GM12891 (cell line): ENCODE results near the gene LDB3.
"Not testable (repeated sequence)": the region's sequence is repeated elsewhere in the genome, so short reads cannot be mapped to it uniquely, and the experiment has no call there.

Experiments used
- DNase-seq: peaks from one replicate; pipeline ENCODE4 v3.0.0; 2011; ENCODE audit warnings: low spot score; ENCODE audit not compliant: insufficient read length
- FAIRE-seq: peaks from 2 replicates; lab custom pipeline; 2011; peaks lifted over from hg19 to GRCh38; lab: Jason Lieb, UNC
- PAX5 ChIP-seq: IDR thresholded peaks from 2 replicates; pipeline ENCODE4 v1.6.1; 2011; ENCODE audit warnings: low read length, moderate library complexity, mild to moderate bottlenecking; ENCODE audit not compliant: insufficient read depth, severe bottlenecking
- POLR2A ChIP-seq: IDR thresholded peaks from 2 replicates; pipeline ENCODE4 v1.6.1; 2011; ENCODE audit warnings: low read depth, low read length, control low read depth
- POLR2AphosphoS5 ChIP-seq: IDR thresholded peaks from 2 replicates; pipeline ENCODE4 v1.6.1; 2011; ENCODE audit warnings: low read depth, low read length, control low read depth
- POU2F2 ChIP-seq: IDR thresholded peaks from 2 replicates; pipeline ENCODE4 v1.6.1; 2011; ENCODE audit warnings: low read depth, mild to moderate bottlenecking, control low read depth, low read length, moderate library complexity
- SPI1 ChIP-seq: IDR thresholded peaks from 2 replicates; pipeline ENCODE4 v1.6.1; 2011; ENCODE audit warnings: low read depth, low read length, control low read depth
- TAF1 ChIP-seq: IDR thresholded peaks from 2 replicates; pipeline ENCODE4 v1.6.1; 2011; ENCODE audit warnings: low read depth, low read length, control low read depth

LDB3 gene

GRCh38 chr10:86725980-86726676, 57.8 kb downstream of the LDB3 start:
- DNase-seq = no peak
- TF ChIP-seq PAX5 (no peak), POLR2AphosphoS5 (no peak)
- no peak for FAIRE-seq

GRCh38 chr10:86726677-86726999, 58.3 kb downstream of the LDB3 start:
- TF ChIP-seq POU2F2 (no peak), TAF1 (no peak), PAX5 (no peak), POLR2AphosphoS5 (no peak), POLR2A (no peak), SPI1 (no peak)
- no peak for FAIRE-seq

GRCh38 chr10:86727470-86727869, 59.2 kb downstream of the LDB3 start:
- FAIRE-seq = no peak
- TF ChIP-seq SPI1 = no peak
- TF ChIP-seq TAF1 = no peak
- no peak for TF ChIP-seq PAX5
- TF ChIP-seq POLR2A = no peak
- no peak for TF ChIP-seq POU2F2
- no peak for DNase-seq

More at GRCh38 chr10:86726677-86726999, 58.3 kb downstream of the LDB3 start:
- DNase-seq = no peak

- FAIRE-seq = no peak
- no peak for TF ChIP-seq POU2F2
- no peak for TF ChIP-seq PAX5
- no peak for TF ChIP-seq POLR2AphosphoS5
- TF ChIP-seq POLR2A = no peak
- TF ChIP-seq SPI1 = no peak
- TF ChIP-seq TAF1 = no peak
- DNase-seq = no peak
Measured at GRCh38 chr10:86728056-86728455, 59.7 kb downstream of the LDB3 start.

GRCh38 chr10:86729677-86730076, 61.4 kb downstream of the LDB3 start:
- no peak for TF ChIP-seq POU2F2
- TF ChIP-seq TAF1 = no peak
- no peak for TF ChIP-seq SPI1
- TF ChIP-seq POLR2AphosphoS5 = no peak
- no peak for TF ChIP-seq POLR2A
- TF ChIP-seq PAX5 = no peak
- FAIRE-seq = no peak
- no peak for DNase-seq

GRCh38 chr10:86730227-86730626, 61.9 kb downstream of the LDB3 start:
- DNase-seq (no peak), FAIRE-seq (no peak)
- no peak for TF ChIP-seq TAF1
- no peak for TF ChIP-seq PAX5
- no peak for TF ChIP-seq SPI1
- no peak for TF ChIP-seq POLR2AphosphoS5
- no peak for TF ChIP-seq POU2F2
- TF ChIP-seq POLR2A = no peak

GRCh38 chr10:86732771-86733170, 64.5 kb downstream of the LDB3 start:
- DNase-seq = no peak
- no peak for TF ChIP-seq TAF1
- no peak for FAIRE-seq

GRCh38 chr10:86733260-86733671, 65.0 kb downstream of the LDB3 start:
- TF ChIP-seq PAX5 (no peak), POU2F2 (no peak), POLR2A (no peak), SPI1 (no peak), TAF1 (no peak), POLR2AphosphoS5 (no peak)
- DNase-seq = no peak
- FAIRE-seq = no peak

GRCh38 chr10:86734207-86734988, 66.1 kb downstream of the LDB3 start:
- no peak for DNase-seq
- TF ChIP-seq POU2F2 (no peak), POLR2AphosphoS5 (no peak), TAF1 (no peak), SPI1 (peak; percentile 84)
- peak; percentile 33 for FAIRE-seq

GRCh38 chr10:86735278-86735677, 67.0 kb downstream of the LDB3 start:
- FAIRE-seq, DNase-seq: not testable (repeated sequence)
